OCI-LY1 (cell line): ENCODE data around the gene NOTCH1.

Experiments used
- CTCF ChIP-seq: fragments of 200-600 bp; sonication (generic), shearing (Covaris generic); IDR thresholded peaks from 2 replicates; pipeline ENCODE4 v1.5.1; 2017; ENCODE audit warnings: mild to moderate bottlenecking, antibody characterized with exemption, low read length, moderate library complexity, mixed read lengths
- EZH2 ChIP-seq: fragments of 200-600 bp; sonication (generic), shearing (Covaris generic); IDR thresholded peaks from 2 replicates; pipeline ENCODE4 v1.8.0; 2017; ENCODE audit warnings: borderline replicate concordance, mixed run types, mild to moderate bottlenecking, antibody characterized with exemption, low read length, moderate library complexity, mixed read lengths

DNA sequence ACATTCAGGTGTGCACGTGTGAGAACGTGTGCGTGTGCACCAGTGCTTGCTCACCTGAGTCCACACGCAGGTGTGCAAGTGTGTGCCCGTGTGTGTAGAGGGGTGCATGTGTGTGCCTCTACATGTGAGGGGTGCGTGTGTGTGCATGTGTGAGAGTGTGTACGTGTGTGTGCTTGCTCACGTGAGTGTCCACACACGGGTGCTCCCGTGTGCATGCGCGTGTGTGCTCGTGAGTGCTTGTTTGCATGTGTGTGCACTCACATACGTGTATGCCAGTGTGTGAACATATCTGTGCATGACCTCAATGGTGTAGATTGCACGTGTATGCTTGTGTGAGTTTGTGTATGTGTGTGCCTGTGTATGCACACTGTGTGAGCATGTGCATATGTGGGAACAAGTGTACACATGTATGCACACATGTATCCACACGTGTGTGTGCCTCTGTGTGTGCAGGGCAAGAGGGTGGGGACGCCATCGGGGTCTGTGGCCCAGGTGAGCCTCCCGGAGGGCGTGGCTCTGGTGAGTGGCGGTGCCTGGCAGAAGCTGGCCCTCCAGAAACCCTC lies 40.6 kb upstream of the NOTCH1 start:
- TF ChIP-seq CTCF, result no peak
- TF ChIP-seq EZH2, result no peak
